Dermis microvascular lymphatic vessel endothelial cell (primary cell): ENCODE results near the gene LURAP1L. TPM values are rescaled to one million over a fixed set of nuclear protein-coding genes. Genes with fewer than 3 reads are reported as not detected.

Experiments used
- DNase-seq, 2 donors: peaks; one replicate each; pipeline versions ENCODE4 v3.0.0 to v3.0.0-alpha.2; 2010; ENCODE audit warnings: low read depth in 2 of 2
- total RNA-seq: library from RNA; depleted of rRNA; stranded (reverse); fragments of >200 nt; gene quantifications from 2 replicates; pipeline ENCODE4 v1.2.1, GENCODE V29; 2014

Gene LURAP1L
- total RNA-seq, 1 donor from 2014 or later = 2.6 TPM

- DNase-seq = no peak
These were observed 37.9 kb downstream of the LURAP1L start for GRCh38 chr9:12812710-12813109.

GRCh38 chr9:12813533-12813932 lies 38.7 kb downstream of the LURAP1L start:
- no peak for DNase-seq

GRCh38 chr9:12813960-12814876 lies 39.4 kb downstream of the LURAP1L start:
- DNase-seq = peak; percentile 93 to 100

- no peak for DNase-seq
These were observed 40.0 kb downstream of the LURAP1L start for GRCh38 chr9:12814877-12815237.

GRCh38 chr9:12815888-12816287 lies 41.1 kb downstream of the LURAP1L start:
- no peak for DNase-seq

GRCh38 chr9:12816656-12817101 lies 41.9 kb downstream of the LURAP1L start:
- DNase-seq = no peak

GRCh38 chr9:12817702-12818101 lies 42.9 kb downstream of the LURAP1L start:
- DNase-seq = peak in 1 of 2 donors; percentile 13

- DNase-seq = no peak
These were observed 43.7 kb downstream of the LURAP1L start for GRCh38 chr9:12818431-12819000.

GRCh38 chr9:12819436-12820185 lies 44.8 kb downstream of the LURAP1L start:
- DNase-seq = peak; percentile 20 to 46

- no peak for DNase-seq
These were observed 47.3 kb downstream of the LURAP1L start for GRCh38 chr9:12822111-12822510.

GRCh38 chr9:12826924-12827565 lies 52.2 kb downstream of the LURAP1L start:
- DNase-seq = no peak

- DNase-seq = no peak
These were observed 58.9 kb downstream of the LURAP1L start for GRCh38 chr9:12833701-12834100.

GRCh38 chr9:12838546-12838945 lies 63.7 kb downstream of the LURAP1L start:
- DNase-seq = no peak

- DNase-seq = no peak
These were observed 68.9 kb downstream of the LURAP1L start for GRCh38 chr9:12843735-12844134.

GRCh38 chr9:12846035-12846434 lies 71.2 kb downstream of the LURAP1L start:
- DNase-seq = no peak

- DNase-seq = no peak
These were observed 72.7 kb downstream of the LURAP1L start for GRCh38 chr9:12847561-12847960.

- no peak for DNase-seq
These were observed 74.7 kb downstream of the LURAP1L start for GRCh38 chr9:12849486-12850003.

- DNase-seq = no peak
These were observed 76.7 kb downstream of the LURAP1L start for GRCh38 chr9:12851341-12852090.

GRCh38 chr9:12853051-12853450 lies 78.2 kb downstream of the LURAP1L start:
- no peak for DNase-seq

- DNase-seq = no peak
These were observed 79.4 kb downstream of the LURAP1L start for GRCh38 chr9:12854221-12854620.

- DNase-seq = no peak
These were observed 80.2 kb downstream of the LURAP1L start for GRCh38 chr9:12855066-12855465.
